ENCODE data around the gene ZGPAT. TPM values are rescaled to one million over a fixed set of nuclear protein-coding genes. Genes with fewer than 3 reads are reported as not detected.

Gene ZGPAT
- total RNA-seq, 2 experiments from 2014 or later: 41.6 to 42.8 TPM

GRCh38 chr20:63698739-63699465, 8.9 kb upstream of the ZGPAT start:
- no peak overlapping the region for H3K4me3 Mint-ChIP-seq
- no peaks in the 10 kb centered on the region for H3K27me3 Mint-ChIP-seq
- peak overlapping the region; percentile 59 for H3K27ac Mint-ChIP-seq
- POLR2A ChIA-PET: interaction anchor here (0.8 to 3.7 kb wide), 7 partner anchors 9 to 176 kb away, joined by 3 to 13 read pairs (median 9); partner anchors contain the start of genes ARFRP1, LIME1, PTK6 and ZGPAT
- H3K4me1 Mint-ChIP-seq: peaks cover 33% of the 10 kb centered on the region
- H3K36me3 Mint-ChIP-seq (ENCODE audit: low read depth): peaks cover 2% of the 10 kb centered on the region
- H3K9me3 Mint-ChIP-seq: no peaks in the 10 kb centered on the region
- CTCF ChIA-PET: interaction anchor here (1.7 kb wide), 1 partner anchor 162 kb away, joined by 5 read pairs; the partner anchor contains the start of gene PTK6
- peak; percentile 54 for DNase-seq

GRCh38 chr20:63699466-63700198, 8.2 kb upstream of the ZGPAT start:
- POLR2A ChIA-PET: interaction anchor here (1.7 to 3.0 kb wide), 2 partner anchors 8 to 132 kb away, joined by 9 to 10 read pairs; partner anchors contain the start of genes ARFRP1 and ZGPAT

GRCh38 chr20:63700199-63701050, 7.4 kb upstream of the ZGPAT start:
- CTCF ChIA-PET: interaction anchor here (1.2 kb wide), 1 partner anchor 163 kb away, joined by 3 read pairs; the partner anchor contains the start of gene PTK6
- Mint-ChIP-seq H3K27ac (no peak overlapping the region), H3K9me3 (no peaks in the 10 kb centered on the region), H3K27me3 (no peaks in the 10 kb centered on the region), H3K4me3 (no peak overlapping the region), H3K36me3 (ENCODE audit: low read depth) (peaks cover 7% of the 10 kb centered on the region), H3K4me1 (peaks cover 38% of the 10 kb centered on the region)
- POLR2A ChIA-PET: interaction anchor here (9.3 kb wide), 1 partner anchor 36 kb away, joined by 120 read pairs; the partner anchor contains the start of genes LIME1 and SLC2A4RG
- DNase-seq: no peak

More at GRCh38 chr20:63699466-63700198, 8.2 kb upstream of the ZGPAT start:
- Mint-ChIP-seq H3K27me3 (no peaks in the 10 kb centered on the region), H3K27ac (peak overlapping the region; percentile 59), H3K36me3 (ENCODE audit: low read depth) (no peaks in the 10 kb centered on the region), H3K4me3 (no peak overlapping the region), H3K4me1 (peaks cover 33% of the 10 kb centered on the region), H3K9me3 (no peaks in the 10 kb centered on the region)
- no peak for DNase-seq
- CTCF ChIA-PET: interaction anchor here (1.7 kb wide), 1 partner anchor 162 kb away, joined by 5 read pairs; the partner anchor contains the start of gene PTK6

- H3K36me3 Mint-ChIP-seq (ENCODE audit: low read depth): peaks cover 13% of the 10 kb centered on the region
- no peak overlapping the region for H3K4me3 Mint-ChIP-seq
- ChIA-PET POLR2A (interaction anchor here (9.3 kb wide), 1 partner anchor 35 kb away, joined by 120 read pairs; the partner anchor contains the start of genes LIME1 and SLC2A4RG), CTCF (interaction anchor here (1.2 kb wide), 1 partner anchor 164 kb away, joined by 3 read pairs; the partner anchor contains the start of gene PTK6)
- H3K9me3 Mint-ChIP-seq: no peaks in the 10 kb centered on the region
- DNase-seq: no peak
- H3K4me1 Mint-ChIP-seq: peaks cover 44% of the 10 kb centered on the region
- H3K27ac Mint-ChIP-seq: peak overlapping the region; percentile 44
- no peaks in the 10 kb centered on the region for H3K27me3 Mint-ChIP-seq
Observed at GRCh38 chr20:63701051-63701328, 6.8 kb upstream of the ZGPAT start.

- Mint-ChIP-seq H3K4me1 (peaks cover 47% of the 10 kb centered on the region), H3K27me3 (no peaks in the 10 kb centered on the region), H3K9me3 (no peaks in the 10 kb centered on the region), H3K36me3 (ENCODE audit: low read depth) (peaks cover 15% of the 10 kb centered on the region), H3K4me3 (no peak overlapping the region), H3K27ac (peak overlapping the region; percentile 44)
- DNase-seq: no peak
- POLR2A ChIA-PET: interaction anchor here (0.9 to 9.3 kb wide), 2 partner anchors 35 to 172 kb away, joined by 3 to 120 read pairs; partner anchors contain the start of genes LIME1 and SLC2A4RG
- CTCF ChIA-PET: interaction anchor here (1.2 kb wide), 1 partner anchor 164 kb away, joined by 3 read pairs; the partner anchor contains the start of gene PTK6
Observed at GRCh38 chr20:63701329-63702035, 6.4 kb upstream of the ZGPAT start.

- Mint-ChIP-seq H3K27me3 (no peaks in the 10 kb centered on the region), H3K9me3 (no peaks in the 10 kb centered on the region), H3K4me3 (no peak overlapping the region), H3K4me1 (peaks cover 51% of the 10 kb centered on the region), H3K27ac (peak overlapping the region; percentile 40), H3K36me3 (ENCODE audit: low read depth) (peaks cover 21% of the 10 kb centered on the region)
- no peak for DNase-seq
- ChIA-PET CTCF (interaction anchor here (1.2 kb wide), 1 partner anchor 165 kb away, joined by 3 read pairs; the partner anchor contains the start of gene PTK6), POLR2A (interaction anchor here (0.9 to 9.3 kb wide), 2 partner anchors 34 to 171 kb away, joined by 3 to 120 read pairs; partner anchors contain the start of genes LIME1 and SLC2A4RG)
Observed at GRCh38 chr20:63702036-63702665, 5.7 kb upstream of the ZGPAT start.

- peaks cover 22% of the 10 kb centered on the region for H3K36me3 Mint-ChIP-seq (ENCODE audit: low read depth)
- H3K4me3 Mint-ChIP-seq: no peak overlapping the region
- no peaks in the 10 kb centered on the region for H3K9me3 Mint-ChIP-seq
- ChIA-PET CTCF (no interaction called here), POLR2A (interaction anchor here (9.3 kb wide), 1 partner anchor 33 kb away, joined by 120 read pairs; the partner anchor contains the start of genes LIME1 and SLC2A4RG)
- H3K4me1 Mint-ChIP-seq: peaks cover 49% of the 10 kb centered on the region
- DNase-seq: no peak
- H3K27ac Mint-ChIP-seq: no peak overlapping the region
- no peaks in the 10 kb centered on the region for H3K27me3 Mint-ChIP-seq
Observed at GRCh38 chr20:63702751-63703470, 4.9 kb upstream of the ZGPAT start.

GRCh38 chr20:63703471-63703975, 4.3 kb upstream of the ZGPAT start:
- H3K4me1 Mint-ChIP-seq: peaks cover 52% of the 10 kb centered on the region
- no peaks in the 10 kb centered on the region for H3K27me3 Mint-ChIP-seq
- H3K4me3 Mint-ChIP-seq: no peak overlapping the region
- H3K9me3 Mint-ChIP-seq: no peaks in the 10 kb centered on the region
- peaks cover 25% of the 10 kb centered on the region for H3K36me3 Mint-ChIP-seq (ENCODE audit: low read depth)
- no peak for DNase-seq
- H3K27ac Mint-ChIP-seq: no peak overlapping the region
- POLR2A ChIA-PET: interaction anchor here (9.3 kb wide), 1 partner anchor 33 kb away, joined by 120 read pairs; the partner anchor contains the start of genes LIME1 and SLC2A4RG
- CTCF ChIA-PET: no interaction called here

GRCh38 chr20:63703976-63704748, 3.7 kb upstream of the ZGPAT start:
- no peaks in the 10 kb centered on the region for H3K9me3 Mint-ChIP-seq
- no peak for DNase-seq
- ChIA-PET CTCF (no interaction called here), POLR2A (interaction anchor here (9.3 kb wide), 1 partner anchor 32 kb away, joined by 120 read pairs; the partner anchor contains the start of genes LIME1 and SLC2A4RG)
- no peak overlapping the region for H3K27ac Mint-ChIP-seq
- H3K36me3 Mint-ChIP-seq (ENCODE audit: low read depth): peaks cover 29% of the 10 kb centered on the region
- no peak overlapping the region for H3K4me3 Mint-ChIP-seq
- H3K4me1 Mint-ChIP-seq: peaks cover 52% of the 10 kb centered on the region
- H3K27me3 Mint-ChIP-seq: no peaks in the 10 kb centered on the region

GRCh38 chr20:63704749-63705117, 3.1 kb upstream of the ZGPAT start:
- Mint-ChIP-seq H3K36me3 (ENCODE audit: low read depth) (peaks cover 32% of the 10 kb centered on the region), H3K9me3 (no peaks in the 10 kb centered on the region), H3K27me3 (no peaks in the 10 kb centered on the region), H3K27ac (no peak overlapping the region), H3K4me1 (peaks cover 53% of the 10 kb centered on the region), H3K4me3 (no peak overlapping the region)
- ChIA-PET CTCF (no interaction called here), POLR2A (interaction anchor here (9.3 kb wide), 1 partner anchor 31 kb away, joined by 120 read pairs; the partner anchor contains the start of genes LIME1 and SLC2A4RG)
- DNase-seq: no peak
